Measurements from ENCODE around the gene RHCG.

GRCh38 chr15:89428246-89428645, 68.1 kb downstream of the RHCG start:
- TF ChIP-seq FOXK2 (IDR thresholded peaks at IDR 0.05) (no peak), SP1 (IDR thresholded peaks at IDR 0.05) (no peak), BHLHE40 (IDR thresholded peaks at IDR 0.05; ENCODE audit: borderline replicate concordance) (no peak), FOXA1 (IDR thresholded peaks at IDR 0.05) (no peak), FOXM1 (IDR thresholded peaks at IDR 0.05; ENCODE audit: borderline replicate concordance) (no peak), TARDBP (IDR thresholded peaks at IDR 0.05) (no peak), L3MBTL2 (conservative IDR thresholded peaks at IDR 0.05) (no peak), NFRKB (IDR thresholded peaks at IDR 0.05) (no peak), SUZ12 (IDR thresholded peaks at IDR 0.05) (no peak), CTBP1 (IDR thresholded peaks at IDR 0.05; ENCODE audit: borderline replicate concordance) (no peak), ARNT (IDR thresholded peaks at IDR 0.05) (no peak), LEF1 (IDR thresholded peaks at IDR 0.05; ENCODE audit: borderline replicate concordance) (no peak), ELF4 (IDR thresholded peaks at IDR 0.05) (no peak), ZNF384 (IDR thresholded peaks at IDR 0.05) (no peak)
